Nephron (organoid): ENCODE results near the gene SCAF8.
A peak's percentile ranks its signal among the peaks of the same experiment; 100 is the strongest.

Source experiments
- H3K27ac Mint-ChIP-seq, 3 experiments: 2 replicates each; pipeline ENCODE4 v1.8.0; 2020; ENCODE audit warnings: mixed read lengths in 3 of 3, mild to moderate bottlenecking in 2 of 3, moderate library complexity in 1 of 3
- H3K27me3 Mint-ChIP-seq: 2 replicates; pipeline ENCODE4 v1.8.0; 2021; ENCODE audit warnings: low read depth, mild to moderate bottlenecking, moderate library complexity, mixed read lengths
- H3K36me3 Mint-ChIP-seq: 2 replicates; pipeline ENCODE4 v1.8.0; 2020; ENCODE audit warnings: low read depth, mixed read lengths
- H3K4me1 Mint-ChIP-seq: 2 replicates; pipeline ENCODE4 v1.8.0; 2020; ENCODE audit warnings: mixed read lengths
- H3K4me3 Mint-ChIP-seq, 3 experiments: 2 replicates each; pipeline ENCODE4 v1.8.0; 2020; ENCODE audit warnings: mild to moderate bottlenecking in 3 of 3, mixed read lengths in 3 of 3, moderate library complexity in 2 of 3
- H3K9me3 Mint-ChIP-seq: 2 replicates; pipeline ENCODE4 v1.8.0; 2020; ENCODE audit warnings: mixed read lengths
- CTCF ChIP-seq, 3 experiments: fragments of 200-600 bp; sonication (generic); IDR thresholded peaks; one replicate each; pipeline ENCODE4 v1.5.0; 2021; ENCODE audit warnings: antibody characterized with exemption in 3 of 3; ENCODE audit not compliant: unreplicated experiment in 3 of 3

The SCAF8 gene

DNA sequence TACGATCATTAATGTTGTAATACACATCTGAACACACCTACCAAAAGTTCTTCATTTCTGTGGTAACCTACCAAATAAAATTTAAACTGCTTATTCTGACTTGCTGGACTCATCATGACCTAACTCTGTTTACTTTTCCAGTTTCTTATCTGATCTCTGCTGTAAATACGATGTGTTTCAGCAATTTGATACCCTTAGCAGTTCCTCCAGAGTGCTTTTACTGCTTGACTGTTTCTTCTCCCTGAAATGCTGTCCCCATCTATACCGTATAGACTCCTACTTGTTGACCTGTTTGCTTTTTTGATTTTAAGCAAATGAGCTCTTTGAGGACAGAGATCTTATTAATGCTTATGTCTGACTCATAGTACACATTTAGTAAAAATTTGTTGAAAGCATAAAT lies 119.5 kb downstream of the SCAF8 start:
- Mint-ChIP-seq H3K27ac (peak overlapping the region in 2 of 3 experiments; percentile 4 to 6), H3K4me1 (peaks cover 47% of the 10 kb centered on the region), H3K4me3 (no peak overlapping the region), H3K9me3 (no peaks in the 10 kb centered on the region), H3K36me3 (peaks cover 50% of the 10 kb centered on the region), H3K27me3 (no peaks in the 10 kb centered on the region)
- TF ChIP-seq CTCF (IDR thresholded peaks at IDR 0.05; ENCODE audit: unreplicated experiment in 3 of 3), result no peak

- H3K4me3 Mint-ChIP-seq, result no peak overlapping the region
- no peaks in the 10 kb centered on the region for H3K27me3 Mint-ChIP-seq
- H3K4me1 Mint-ChIP-seq, result peaks cover 16% of the 10 kb centered on the region
- H3K27ac Mint-ChIP-seq, result no peak overlapping the region
- no peak for TF ChIP-seq CTCF (IDR thresholded peaks at IDR 0.05; ENCODE audit: unreplicated experiment in 3 of 3)
- H3K36me3 Mint-ChIP-seq, result peaks cover 34% of the 10 kb centered on the region
- H3K9me3 Mint-ChIP-seq, result no peaks in the 10 kb centered on the region
Measured at GRCh38 chr6:154857529-154857928, 124.3 kb downstream of the SCAF8 start.

DNA sequence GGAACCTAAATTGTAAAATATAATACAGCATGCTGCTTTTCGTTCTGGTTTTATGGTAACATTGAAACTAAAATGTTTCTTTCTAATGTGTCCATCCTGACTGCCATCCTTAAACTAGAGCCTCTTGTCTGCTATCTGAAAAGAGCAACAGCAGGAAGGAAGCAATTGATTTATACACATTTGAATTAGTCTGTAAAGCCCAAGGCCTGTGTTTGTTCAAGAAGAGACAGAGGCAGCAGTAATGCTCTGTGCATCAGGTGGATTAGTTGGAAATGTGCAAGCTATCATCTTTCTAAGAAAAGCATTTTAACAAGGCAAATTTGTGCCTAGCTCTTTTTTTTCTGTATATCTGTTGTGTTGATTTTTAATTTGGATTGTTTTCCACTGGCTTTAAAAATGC lies 128.6 kb downstream of the SCAF8 start:
- Mint-ChIP-seq H3K36me3 (peaks cover 27% of the 10 kb centered on the region), H3K27me3 (no peaks in the 10 kb centered on the region), H3K9me3 (no peaks in the 10 kb centered on the region), H3K4me3 (no peak overlapping the region), H3K4me1 (peaks cover 11% of the 10 kb centered on the region), H3K27ac (peak overlapping the region in 1 of 3 experiments; percentile 24)
- no peak for TF ChIP-seq CTCF (IDR thresholded peaks at IDR 0.05; ENCODE audit: unreplicated experiment in 3 of 3)

- H3K27ac Mint-ChIP-seq, result no peak overlapping the region
- H3K4me3 Mint-ChIP-seq, result no peak overlapping the region
- peaks cover 22% of the 10 kb centered on the region for H3K36me3 Mint-ChIP-seq
- H3K4me1 Mint-ChIP-seq, result peaks cover 11% of the 10 kb centered on the region
- no peaks in the 10 kb centered on the region for H3K9me3 Mint-ChIP-seq
- H3K27me3 Mint-ChIP-seq, result no peaks in the 10 kb centered on the region
- TF ChIP-seq CTCF (IDR thresholded peaks at IDR 0.05; ENCODE audit: unreplicated experiment in 3 of 3), result no peak
Measured at GRCh38 chr6:154862536-154862935, 129.3 kb downstream of the SCAF8 start.

DNA sequence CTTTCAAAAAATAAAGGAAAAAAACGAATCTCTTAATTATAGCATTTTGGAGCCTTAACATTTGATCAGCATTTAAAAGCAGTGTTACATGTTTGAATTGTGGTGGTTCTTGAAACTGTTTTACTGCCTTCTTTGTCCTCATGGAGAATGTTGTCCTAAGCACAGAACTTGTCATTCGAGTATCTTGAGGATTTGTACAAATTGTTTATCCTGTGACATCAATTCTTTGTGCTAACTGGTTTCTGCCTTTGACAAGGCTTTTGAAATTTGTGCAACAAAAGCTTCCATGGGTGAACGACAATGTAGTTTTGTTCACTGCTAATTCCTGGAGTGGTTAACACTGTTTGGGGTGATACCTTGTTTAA lies 130.8 kb downstream of the SCAF8 start:
- H3K36me3 Mint-ChIP-seq, result peaks cover 17% of the 10 kb centered on the region
- no peak overlapping the region for H3K4me3 Mint-ChIP-seq
- H3K9me3 Mint-ChIP-seq, result no peaks in the 10 kb centered on the region
- peaks cover 11% of the 10 kb centered on the region for H3K4me1 Mint-ChIP-seq
- peak overlapping the region in 2 of 3 experiments; percentile 21 to 81 for H3K27ac Mint-ChIP-seq
- no peak for TF ChIP-seq CTCF (IDR thresholded peaks at IDR 0.05; ENCODE audit: unreplicated experiment in 3 of 3)
- no peaks in the 10 kb centered on the region for H3K27me3 Mint-ChIP-seq

DNA sequence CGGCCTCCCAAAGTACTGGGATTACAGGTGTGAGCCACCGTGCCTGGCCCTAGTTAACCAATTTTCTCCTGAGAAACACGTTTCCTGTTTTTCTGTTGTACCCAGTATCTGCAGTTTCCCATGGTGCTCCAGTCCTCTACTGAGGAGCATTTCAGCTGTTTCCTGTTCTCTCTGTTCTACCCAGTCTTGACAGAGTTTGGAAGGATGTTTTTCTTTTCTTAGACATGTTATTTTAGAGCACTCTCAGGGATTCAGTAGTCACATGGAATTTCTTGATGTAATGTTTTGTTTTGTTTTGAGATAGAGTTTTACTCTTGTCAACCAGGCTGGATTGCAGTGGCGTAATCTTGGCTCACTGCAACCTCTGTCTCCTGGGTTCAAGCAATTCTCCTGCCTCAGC lies 132.1 kb downstream of the SCAF8 start:
- TF ChIP-seq CTCF (IDR thresholded peaks at IDR 0.05; ENCODE audit: unreplicated experiment in 3 of 3), result no peak
- H3K27me3 Mint-ChIP-seq, result no peaks in the 10 kb centered on the region
- H3K27ac Mint-ChIP-seq, result no peak overlapping the region
- peaks cover 9% of the 10 kb centered on the region for H3K36me3 Mint-ChIP-seq
- H3K9me3 Mint-ChIP-seq, result no peaks in the 10 kb centered on the region
- H3K4me3 Mint-ChIP-seq, result no peak overlapping the region
- H3K4me1 Mint-ChIP-seq, result peaks cover 11% of the 10 kb centered on the region
